Immature natural killer cell (primary cell): ENCODE results near the gene TMCO4. TPM values are rescaled to one million over a fixed set of nuclear protein-coding genes. Genes with fewer than 3 reads are reported as not detected.
"Not testable (repeated sequence)": the region's sequence is repeated elsewhere in the genome, so short reads cannot be mapped to it uniquely, and the experiment has no call there.

Experiments
- DNase-seq, 3 donors: peaks; one replicate each; pipeline ENCODE4 v3.0.0; 2022; ENCODE audit warnings: mixed read lengths in 1 of 3
- H3K27ac Mint-ChIP-seq, 6 donors: one replicate each; pipeline ENCODE4 v1.8.0; 2020; ENCODE audit warnings: mixed read lengths in 6 of 6, mild to moderate bottlenecking in 5 of 6, inconsistent platforms in 4 of 6, moderate library complexity in 3 of 6
- H3K27me3 Mint-ChIP-seq, 3 donors: one replicate each; pipeline ENCODE4 v1.8.0; 2020 to 2021; ENCODE audit warnings: low read depth in 3 of 3, mild to moderate bottlenecking in 3 of 3, mixed read lengths in 3 of 3, moderate library complexity in 3 of 3, inconsistent platforms in 1 of 3
- H3K36me3 Mint-ChIP-seq, 3 donors: one replicate each; pipeline ENCODE4 v1.8.0; 2020; ENCODE audit warnings: mixed read lengths in 3 of 3, inconsistent platforms in 2 of 3, mild to moderate bottlenecking in 2 of 3
- H3K4me1 Mint-ChIP-seq, 2 donors: one replicate each; pipeline ENCODE4 v1.8.0; 2020; ENCODE audit warnings: inconsistent platforms in 2 of 2, mild to moderate bottlenecking in 2 of 2, mixed read lengths in 2 of 2, moderate library complexity in 1 of 2
- H3K4me3 Mint-ChIP-seq, 5 donors: one replicate each; pipeline ENCODE4 v1.8.0; 2020; ENCODE audit warnings: mild to moderate bottlenecking in 5 of 5, mixed read lengths in 5 of 5, inconsistent platforms in 3 of 5, moderate library complexity in 3 of 5
- H3K9me3 Mint-ChIP-seq, 6 donors: one replicate each; pipeline ENCODE4 v1.8.0; 2020; ENCODE audit warnings: mild to moderate bottlenecking in 6 of 6, mixed read lengths in 6 of 6, inconsistent platforms in 4 of 6, moderate library complexity in 3 of 6
- polyA plus RNA-seq, 3 donors: library from polyadenylated mRNA; unstranded; fragments of 300-500 nt; fragmentation: Illumina TruSeq; gene quantifications; one replicate each; pipeline ENCODE4 v1.2.3, GENCODE V29; 2021

Gene TMCO4
- polyA plus RNA-seq, 3 donors from 2014 or later = 13.1 to 17.0 (median 16.9) TPM

GRCh38 chr1:19640363-19641316 is 159.1 kb downstream of the TMCO4 start:
- Mint-ChIP-seq H3K4me1 (peaks cover 10 to 14% of the 10 kb centered on the region in 2 donors), H3K9me3 (no peaks in the 10 kb centered on the region), H3K4me3 (no peak overlapping the region), H3K27ac (no peak overlapping the region), H3K27me3 (peaks cover under 1 to 17% (median 13%) of the 10 kb centered on the region in 3 donors), H3K36me3 (no peaks in the 10 kb centered on the region)
- DNase-seq = no peak

- Mint-ChIP-seq H3K9me3 (no peaks in the 10 kb centered on the region), H3K4me3 (no peak overlapping the region), H3K27me3 (peaks cover 0 to 17% (median 13%) of the 10 kb centered on the region in 3 donors), H3K27ac (no peak overlapping the region), H3K36me3 (no peaks in the 10 kb centered on the region), H3K4me1 (peaks cover 10 to 13% of the 10 kb centered on the region in 2 donors)
- DNase-seq = no peak
These were observed 159.7 kb downstream of the TMCO4 start for GRCh38 chr1:19639999-19640362.

GRCh38 chr1:19639228-19639627 is 160.5 kb downstream of the TMCO4 start:
- not testable (repeated sequence) for DNase-seq, H3K36me3 Mint-ChIP-seq, H3K4me3 Mint-ChIP-seq, H3K9me3 Mint-ChIP-seq, H3K4me1 Mint-ChIP-seq, H3K27ac Mint-ChIP-seq
- peaks cover 2 to 14% (median 11%) of the 10 kb centered on the region in 3 donors for H3K27me3 Mint-ChIP-seq

- Mint-ChIP-seq H3K4me3 (no peak overlapping the region), H3K27ac (no peak overlapping the region), H3K9me3 (no peaks in the 10 kb centered on the region), H3K27me3 (peaks cover 2 to 4% (median 3%) of the 10 kb centered on the region in 3 donors), H3K36me3 (no peaks in the 10 kb centered on the region), H3K4me1 (no peaks in the 10 kb centered on the region)
- no peak for DNase-seq
These were observed 162.1 kb downstream of the TMCO4 start for GRCh38 chr1:19637606-19638005.

GRCh38 chr1:19636749-19637148 is 163.0 kb downstream of the TMCO4 start:
- not testable (repeated sequence) for H3K36me3 Mint-ChIP-seq, H3K4me1 Mint-ChIP-seq, H3K27ac Mint-ChIP-seq, H3K9me3 Mint-ChIP-seq, DNase-seq, H3K4me3 Mint-ChIP-seq, H3K27me3 Mint-ChIP-seq

- peaks cover 0 to 2% (median 0%) of the 10 kb centered on the region in 3 donors for H3K27me3 Mint-ChIP-seq
- no peaks in the 10 kb centered on the region for H3K4me1 Mint-ChIP-seq
- H3K4me3 Mint-ChIP-seq = no peak overlapping the region
- H3K36me3 Mint-ChIP-seq = no peaks in the 10 kb centered on the region
- no peak overlapping the region for H3K27ac Mint-ChIP-seq
- DNase-seq = no peak
- no peaks in the 10 kb centered on the region for H3K9me3 Mint-ChIP-seq
These were observed 163.7 kb downstream of the TMCO4 start for GRCh38 chr1:19636065-19636464.

GRCh38 chr1:19635646-19636045 is 164.1 kb downstream of the TMCO4 start:
- H3K4me3 Mint-ChIP-seq = no peak overlapping the region
- DNase-seq = no peak
- H3K4me1 Mint-ChIP-seq = no peaks in the 10 kb centered on the region
- no peaks in the 10 kb centered on the region for H3K9me3 Mint-ChIP-seq
- peaks cover 0 to 2% (median 0%) of the 10 kb centered on the region in 3 donors for H3K27me3 Mint-ChIP-seq
- no peak overlapping the region for H3K27ac Mint-ChIP-seq
- no peaks in the 10 kb centered on the region for H3K36me3 Mint-ChIP-seq

GRCh38 chr1:19635064-19635463 is 164.7 kb downstream of the TMCO4 start:
- not testable (repeated sequence) for DNase-seq, H3K4me1 Mint-ChIP-seq, H3K36me3 Mint-ChIP-seq, H3K27me3 Mint-ChIP-seq, H3K4me3 Mint-ChIP-seq, H3K9me3 Mint-ChIP-seq, H3K27ac Mint-ChIP-seq

GRCh38 chr1:19633106-19633505 is 166.6 kb downstream of the TMCO4 start:
- Mint-ChIP-seq H3K27ac (no peak overlapping the region), H3K4me1 (no peaks in the 10 kb centered on the region), H3K36me3 (peaks cover 0 to 6% (median 4%) of the 10 kb centered on the region in 3 donors), H3K27me3 (peaks cover 0 to 2% (median 0%) of the 10 kb centered on the region in 3 donors), H3K9me3 (no peaks in the 10 kb centered on the region), H3K4me3 (no peak overlapping the region)
- DNase-seq = no peak

Other genes with a start within 250 kb of the TMCO4 start
- gene NBL1, start 155.6 kb downstream of the TMCO4 start, polyA plus RNA-seq = 1 to 10 TPM in 1 of 3 donors, under 1 TPM in 1, not detected in 1; 0.44 to 2.7 TPM
- not detected for gene HTR6, start 135.0 kb downstream of the TMCO4 start, polyA plus RNA-seq
- gene RNF186, start 15.4 kb upstream of the TMCO4 start, polyA plus RNA-seq = not detected
- gene OTUD3, start 82.5 kb upstream of the TMCO4 start, polyA plus RNA-seq = 1 to 10 TPM in 1 of 3 donors, under 1 TPM in 2; 0.09 to 1.7 (median 0.38) TPM
- gene PLA2G2E, start 123.7 kb upstream of the TMCO4 start, polyA plus RNA-seq = not detected
- gene PLA2G2A, start 179.7 kb upstream of the TMCO4 start, polyA plus RNA-seq = not detected